ENCODE results near the gene NRTN.

The NRTN gene

GRCh38 chr19:5793188-5793587 is 11.7 kb upstream of the NRTN start:
- Histone ChIP-seq H2BK15ac (replicated peaks; ENCODE audit: low read depth) (no peak overlapping the region), H3K18ac (ENCODE audit: low read length) (no peak overlapping the region), H2BK5ac (ENCODE audit: low read length) (no peak overlapping the region), H3K27ac (ENCODE audit: low read depth, low read length) (no peak overlapping the region), H3K4ac (ENCODE audit: low read depth, low read length) (no peak overlapping the region), H3K79me1 (ENCODE audit: low read length) (peaks cover 4% of the 10 kb centered on the region), H2BK120ac (ENCODE audit: low read depth, low read length) (no peak overlapping the region), H4K5ac (ENCODE audit: low read length) (no peak overlapping the region), H4K8ac (ENCODE audit: low read depth, low read length) (no peak overlapping the region), H3K4me1 (ENCODE audit: control insufficient read depth, low read depth, low read length) (peaks cover 2% of the 10 kb centered on the region), H3K79me2 (ENCODE audit: control insufficient read depth, insufficient read depth, low read length) (peaks cover 2% of the 10 kb centered on the region), H3K56ac (ENCODE audit: low read length) (no peak overlapping the region), H3K36me3 (ENCODE audit: control insufficient read depth, insufficient read depth, low read length) (peaks cover 2% of the 10 kb centered on the region), H3K23ac (ENCODE audit: low read length) (no peak overlapping the region), H3K4me2 (ENCODE audit: low read length) (no peak overlapping the region), H3K27me3 (ENCODE audit: insufficient read depth, low read length, poor library complexity) (no peaks in the 10 kb centered on the region), H3K4me3 (ENCODE audit: low read length) (no peak overlapping the region), H3K9ac (ENCODE audit: low read length) (no peak overlapping the region), H2AK5ac (ENCODE audit: low read length) (no peak overlapping the region)
- no peak for DNase-seq
- no CpG with 5 or more reads among the region's 3 CpGs for WGBS (ENCODE audit: extremely low coverage, insufficient coverage, low lambda C conversion rate)

GRCh38 chr19:5795382-5795919 is 9.4 kb upstream of the NRTN start:
- H3K4me3 ChIP-seq (ENCODE audit: low read length): no peak overlapping the region
- H3K79me2 ChIP-seq (ENCODE audit: control insufficient read depth, insufficient read depth, low read length): no peaks in the 10 kb centered on the region
- no peak overlapping the region for H2BK120ac ChIP-seq (ENCODE audit: low read depth, low read length)
- no peak overlapping the region for H4K5ac ChIP-seq (ENCODE audit: low read length)
- no peak overlapping the region for H3K9ac ChIP-seq (ENCODE audit: low read length)
- no peak overlapping the region for H3K56ac ChIP-seq (ENCODE audit: low read length)
- no peak overlapping the region for H3K27ac ChIP-seq (ENCODE audit: low read depth, low read length)
- no peak overlapping the region for H2AK5ac ChIP-seq (ENCODE audit: low read length)
- no peak overlapping the region for H3K4me2 ChIP-seq (ENCODE audit: low read length)
- H3K23ac ChIP-seq (ENCODE audit: low read length): no peak overlapping the region
- no peak overlapping the region for H3K4ac ChIP-seq (ENCODE audit: low read depth, low read length)
- H3K4me1 ChIP-seq (ENCODE audit: control insufficient read depth, low read depth, low read length): no peaks in the 10 kb centered on the region
- no peak overlapping the region for H2BK5ac ChIP-seq (ENCODE audit: low read length)
- H2BK15ac ChIP-seq (replicated peaks; ENCODE audit: low read depth): no peak overlapping the region
- WGBS (ENCODE audit: extremely low coverage, insufficient coverage, low lambda C conversion rate): no CpG with 5 or more reads among the region's 7 CpGs
- no peaks in the 10 kb centered on the region for H3K79me1 ChIP-seq (ENCODE audit: low read length)
- DNase-seq: no peak
- H3K18ac ChIP-seq (ENCODE audit: low read length): no peak overlapping the region
- no peaks in the 10 kb centered on the region for H3K27me3 ChIP-seq (ENCODE audit: insufficient read depth, low read length, poor library complexity)
- no peaks in the 10 kb centered on the region for H3K36me3 ChIP-seq (ENCODE audit: control insufficient read depth, insufficient read depth, low read length)
- H4K8ac ChIP-seq (ENCODE audit: low read depth, low read length): no peak overlapping the region

GRCh38 chr19:5798244-5798643 is 6.6 kb upstream of the NRTN start:
- no peaks in the 10 kb centered on the region for H3K79me1 ChIP-seq (ENCODE audit: low read length)
- H3K4me1 ChIP-seq (ENCODE audit: control insufficient read depth, low read depth, low read length): no peaks in the 10 kb centered on the region
- H4K8ac ChIP-seq (ENCODE audit: low read depth, low read length): no peak overlapping the region
- no peak overlapping the region for H3K18ac ChIP-seq (ENCODE audit: low read length)
- H2BK120ac ChIP-seq (ENCODE audit: low read depth, low read length): no peak overlapping the region
- no peak overlapping the region for H3K27ac ChIP-seq (ENCODE audit: low read depth, low read length)
- no peaks in the 10 kb centered on the region for H3K79me2 ChIP-seq (ENCODE audit: control insufficient read depth, insufficient read depth, low read length)
- H3K4me2 ChIP-seq (ENCODE audit: low read length): no peak overlapping the region
- no peak overlapping the region for H3K23ac ChIP-seq (ENCODE audit: low read length)
- no peak overlapping the region for H4K5ac ChIP-seq (ENCODE audit: low read length)
- no peak overlapping the region for H2BK5ac ChIP-seq (ENCODE audit: low read length)
- no peaks in the 10 kb centered on the region for H3K27me3 ChIP-seq (ENCODE audit: insufficient read depth, low read length, poor library complexity)
- WGBS (ENCODE audit: extremely low coverage, insufficient coverage, low lambda C conversion rate): no CpG with 5 or more reads among the region's 8 CpGs
- H3K56ac ChIP-seq (ENCODE audit: low read length): no peak overlapping the region
- no peak overlapping the region for H3K4ac ChIP-seq (ENCODE audit: low read depth, low read length)
- H3K9ac ChIP-seq (ENCODE audit: low read length): no peak overlapping the region
- H3K4me3 ChIP-seq (ENCODE audit: low read length): no peak overlapping the region
- DNase-seq: no peak
- no peaks in the 10 kb centered on the region for H3K36me3 ChIP-seq (ENCODE audit: control insufficient read depth, insufficient read depth, low read length)
- H2BK15ac ChIP-seq (replicated peaks; ENCODE audit: low read depth): no peak overlapping the region
- H2AK5ac ChIP-seq (ENCODE audit: low read length): no peak overlapping the region

DNA sequence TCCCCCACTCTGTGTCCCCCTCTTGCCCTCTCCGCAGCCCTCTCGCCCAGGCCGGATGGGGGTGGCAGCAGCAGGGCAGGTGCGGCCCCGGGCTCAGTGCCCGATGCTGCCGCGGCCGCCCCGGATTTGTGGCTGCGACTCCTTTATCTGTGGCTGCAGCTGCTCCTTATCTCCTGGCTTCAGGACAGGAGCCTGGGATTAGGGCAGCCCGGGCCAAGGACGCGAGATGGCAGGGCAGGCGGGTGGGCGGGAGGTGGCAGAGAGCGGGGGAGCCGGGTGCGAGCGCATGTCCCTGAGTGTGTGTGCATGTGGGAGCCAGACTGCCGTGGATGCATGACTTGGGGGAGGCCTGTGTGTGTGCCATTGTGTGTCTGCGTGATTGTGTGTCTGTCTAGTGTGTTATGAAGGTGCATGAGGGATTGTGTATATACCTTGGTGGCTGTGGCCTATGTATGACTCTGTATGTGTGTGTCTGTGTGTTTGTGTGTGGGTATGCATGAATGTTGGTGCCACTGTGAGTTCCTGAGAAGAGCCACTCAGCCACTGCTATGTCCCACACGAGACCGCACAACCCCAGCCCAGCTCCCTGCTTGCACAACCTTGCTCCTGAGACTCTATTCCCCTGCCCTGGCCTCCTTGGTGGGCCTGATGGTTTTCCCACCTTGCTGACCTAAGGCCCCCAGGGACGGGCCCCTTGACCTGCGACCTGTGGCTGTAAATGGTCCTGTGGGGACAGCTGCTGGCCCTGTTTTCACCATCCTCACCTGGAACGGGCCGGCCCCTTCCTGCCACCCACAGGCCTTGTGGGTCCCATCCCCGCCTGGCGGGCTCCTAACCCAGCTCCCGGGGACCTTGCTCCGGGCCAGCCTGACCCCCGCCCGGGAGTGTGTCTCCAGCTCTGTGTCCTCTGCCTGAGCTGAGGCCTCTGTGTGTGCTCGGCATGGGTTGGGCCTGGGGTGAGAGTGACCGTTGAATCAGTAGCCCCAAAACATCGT is 5.3 kb upstream of the NRTN start:
- Histone ChIP-seq H2BK15ac (replicated peaks; ENCODE audit: low read depth) (no peak overlapping the region), H4K5ac (ENCODE audit: low read length) (no peak overlapping the region), H3K4me2 (ENCODE audit: low read length) (no peak overlapping the region), H3K79me1 (ENCODE audit: low read length) (no peaks in the 10 kb centered on the region), H3K9ac (ENCODE audit: low read length) (no peak overlapping the region), H3K36me3 (ENCODE audit: control insufficient read depth, insufficient read depth, low read length) (no peaks in the 10 kb centered on the region), H3K79me2 (ENCODE audit: control insufficient read depth, insufficient read depth, low read length) (no peaks in the 10 kb centered on the region), H2AK5ac (ENCODE audit: low read length) (no peak overlapping the region), H3K27ac (ENCODE audit: low read depth, low read length) (no peak overlapping the region), H2BK120ac (ENCODE audit: low read depth, low read length) (no peak overlapping the region), H3K23ac (ENCODE audit: low read length) (no peak overlapping the region), H3K18ac (ENCODE audit: low read length) (no peak overlapping the region), H3K4me3 (ENCODE audit: low read length) (no peak overlapping the region), H3K4ac (ENCODE audit: low read depth, low read length) (no peak overlapping the region), H3K4me1 (ENCODE audit: control insufficient read depth, low read depth, low read length) (peaks cover 2% of the 10 kb centered on the region), H3K56ac (ENCODE audit: low read length) (no peak overlapping the region), H3K27me3 (ENCODE audit: insufficient read depth, low read length, poor library complexity) (no peaks in the 10 kb centered on the region), H2BK5ac (ENCODE audit: low read length) (no peak overlapping the region), H4K8ac (ENCODE audit: low read depth, low read length) (no peak overlapping the region)
- no CpG with 5 or more reads among the region's 37 CpGs for WGBS (ENCODE audit: extremely low coverage, insufficient coverage, low lambda C conversion rate)
- no peak for DNase-seq

DNA sequence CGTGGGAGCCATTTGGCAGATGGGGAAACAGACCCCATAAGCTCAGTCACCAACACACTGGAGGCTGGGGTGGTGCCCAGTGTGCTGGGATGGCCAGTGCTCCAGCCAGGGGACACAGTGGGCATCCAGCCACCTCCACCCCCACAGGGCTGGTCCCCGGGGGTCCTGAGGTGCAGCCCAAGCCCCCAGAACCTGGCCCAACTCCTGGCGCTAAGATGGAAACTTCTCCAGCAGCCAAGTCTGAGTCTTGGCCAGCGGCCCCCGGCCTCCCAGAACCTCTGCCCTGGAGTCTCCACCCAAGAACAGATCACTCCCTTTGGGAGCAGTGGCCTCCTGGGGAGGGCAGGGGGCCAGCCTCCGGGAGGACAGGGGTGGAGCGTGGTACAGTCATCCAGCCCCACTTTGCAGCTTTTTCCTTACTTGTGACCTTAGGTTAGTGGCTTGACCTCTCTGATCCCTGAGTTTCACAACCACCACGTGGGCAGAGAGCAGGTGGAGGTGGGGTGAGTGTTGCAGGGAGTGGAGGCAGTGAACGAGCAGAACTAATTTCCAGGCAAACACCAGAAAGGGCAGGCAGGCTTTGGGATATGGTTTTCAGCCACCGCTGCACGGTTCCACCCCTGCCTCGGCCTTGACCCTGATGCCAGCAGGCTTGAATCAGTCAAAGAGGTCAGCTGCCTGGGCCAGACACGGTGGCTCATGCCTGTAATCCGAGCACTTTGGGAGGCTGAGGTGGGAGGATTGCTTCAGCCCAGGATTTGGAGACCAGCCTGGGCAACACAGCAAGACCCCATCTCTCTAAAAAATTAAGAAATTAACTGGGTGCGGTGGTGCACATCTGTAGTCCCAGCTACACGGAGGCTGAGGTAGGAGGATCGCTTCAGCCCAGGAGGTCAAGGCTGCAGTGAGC is 4.3 kb upstream of the NRTN start:
- Histone ChIP-seq H3K27ac (ENCODE audit: low read depth, low read length) (no peak overlapping the region), H3K4ac (ENCODE audit: low read depth, low read length) (no peak overlapping the region), H4K5ac (ENCODE audit: low read length) (no peak overlapping the region), H3K27me3 (ENCODE audit: insufficient read depth, low read length, poor library complexity) (no peaks in the 10 kb centered on the region), H3K79me2 (ENCODE audit: control insufficient read depth, insufficient read depth, low read length) (no peaks in the 10 kb centered on the region), H3K4me2 (ENCODE audit: low read length) (no peak overlapping the region), H2AK5ac (ENCODE audit: low read length) (no peak overlapping the region), H3K79me1 (ENCODE audit: low read length) (no peaks in the 10 kb centered on the region), H3K36me3 (ENCODE audit: control insufficient read depth, insufficient read depth, low read length) (no peaks in the 10 kb centered on the region), H2BK5ac (ENCODE audit: low read length) (no peak overlapping the region), H4K8ac (ENCODE audit: low read depth, low read length) (no peak overlapping the region), H3K9ac (ENCODE audit: low read length) (no peak overlapping the region), H3K18ac (ENCODE audit: low read length) (no peak overlapping the region), H3K23ac (ENCODE audit: low read length) (no peak overlapping the region), H2BK15ac (replicated peaks; ENCODE audit: low read depth) (no peak overlapping the region), H3K56ac (ENCODE audit: low read length) (no peak overlapping the region), H3K4me3 (ENCODE audit: low read length) (no peak overlapping the region), H2BK120ac (ENCODE audit: low read depth, low read length) (no peak overlapping the region), H3K4me1 (ENCODE audit: control insufficient read depth, low read depth, low read length) (peaks cover 2% of the 10 kb centered on the region)
- no peak for DNase-seq
- no CpG with 5 or more reads among the region's 17 CpGs for WGBS (ENCODE audit: extremely low coverage, insufficient coverage, low lambda C conversion rate)
